ENCODE measurements around the gene DNAJC15.

DNAJC15 gene

GRCh38 chr13:43119206-43119605 lies 95.8 kb downstream of the DNAJC15 start:
- no peak overlapping the region for H2BK12ac ChIP-seq (ENCODE audit: low read length)
- no peak overlapping the region for H2BK120ac ChIP-seq (ENCODE audit: low read depth, low read length)
- H2BK5ac ChIP-seq (ENCODE audit: low read length), result no peak overlapping the region
- H3K18ac ChIP-seq (ENCODE audit: low read length), result peak overlapping the region; percentile 61
- DNase-seq (ENCODE audit: low spot score), result no peak
- no peak overlapping the region for H3K9ac ChIP-seq (ENCODE audit: low read depth, low read length, poor library complexity)
- H3K36me3 ChIP-seq (replicated peaks in 1 of 2; ENCODE audit: control insufficient read depth in 2 of 2, insufficient read depth in 2 of 2, low read length in 2 of 2), result no peaks in the 10 kb centered on the region
- no CpG with 5 or more reads among the region's 6 CpGs for WGBS, 2 donors (ENCODE audit: extremely low coverage in 2 of 2, insufficient read length in 2 of 2, insufficient replicate concordance in 1 of 2)
- no peaks in the 10 kb centered on the region for H3K27me3 ChIP-seq (ENCODE audit: control insufficient read depth in 3 of 3, insufficient read depth in 3 of 3, low read depth in 1 of 3, low read length in 3 of 3)
- no peaks in the 10 kb centered on the region for H3K79me1 ChIP-seq (ENCODE audit: low read depth, low read length)
- H3K4me1 ChIP-seq (ENCODE audit: control insufficient read depth in 2 of 2, insufficient read depth in 1 of 2, low read depth in 1 of 2, low read length in 2 of 2), result peaks cover 3 to 8% of the 10 kb centered on the region in 2 donors
- H3K14ac ChIP-seq (ENCODE audit: low read length), result no peak overlapping the region
- H3K4me3 ChIP-seq (ENCODE audit: low read length in 2 of 2), result no peak overlapping the region
- no peak overlapping the region for H3K27ac ChIP-seq (replicated peaks; ENCODE audit: low read length)
- no peak overlapping the region for H3K4me2 ChIP-seq (ENCODE audit: insufficient read depth, low read length, poor library complexity, severe bottlenecking)
- H2AFZ ChIP-seq (ENCODE audit: low read length), result peak overlapping the region; percentile 75
- H4K8ac ChIP-seq (ENCODE audit: low read depth, low read length), result no peak overlapping the region
- no peak overlapping the region for H3K23ac ChIP-seq (ENCODE audit: low read depth, low read length, poor library complexity)
- peaks cover 0 to 2% of the 10 kb centered on the region in 2 donors for H3K9me3 ChIP-seq (replicated peaks in 1 of 2; ENCODE audit: control insufficient read depth in 2 of 2, insufficient read depth in 1 of 2, low read depth in 1 of 2, low read length in 2 of 2)
- peak overlapping the region; percentile 6 for H4K91ac ChIP-seq (ENCODE audit: low read depth, low read length, poor library complexity)
- H3K4ac ChIP-seq (ENCODE audit: low read length), result no peak overlapping the region
- H2AK5ac ChIP-seq (ENCODE audit: low read depth, low read length), result no peak overlapping the region
- H2BK15ac ChIP-seq (ENCODE audit: low read length), result no peak overlapping the region

GRCh38 chr13:43122791-43123190 lies 99.4 kb downstream of the DNAJC15 start:
- WGBS, 2 donors (ENCODE audit: extremely low coverage in 2 of 2, insufficient read length in 2 of 2, insufficient replicate concordance in 1 of 2), result no CpG with 5 or more reads among the region's 6 CpGs
- no peak overlapping the region for H3K27ac ChIP-seq (replicated peaks; ENCODE audit: low read length)
- DNase-seq (ENCODE audit: low spot score), result no peak

GRCh38 chr13:43123856-43124255 lies 100.5 kb downstream of the DNAJC15 start:
- no peak overlapping the region for H2BK120ac ChIP-seq (ENCODE audit: low read depth, low read length)
- no peak overlapping the region for H2BK5ac ChIP-seq (ENCODE audit: low read length)
- H2BK15ac ChIP-seq (ENCODE audit: low read length), result no peak overlapping the region
- H3K4ac ChIP-seq (ENCODE audit: low read length), result no peak overlapping the region
- WGBS, 2 donors (ENCODE audit: extremely low coverage in 2 of 2, insufficient read length in 2 of 2, insufficient replicate concordance in 1 of 2), result no CpG with 5 or more reads among the region's 6 CpGs
- H3K36me3 ChIP-seq (replicated peaks in 1 of 2; ENCODE audit: control insufficient read depth in 2 of 2, insufficient read depth in 2 of 2, low read length in 2 of 2), result no peaks in the 10 kb centered on the region
- no peak overlapping the region for H2AK5ac ChIP-seq (ENCODE audit: low read depth, low read length)
- no peaks in the 10 kb centered on the region for H3K79me1 ChIP-seq (ENCODE audit: low read depth, low read length)
- H3K27ac ChIP-seq (replicated peaks; ENCODE audit: low read length), result no peak overlapping the region
- H2AFZ ChIP-seq (ENCODE audit: low read length), result peak overlapping the region; percentile 56
- no peak overlapping the region for H3K23ac ChIP-seq (ENCODE audit: low read depth, low read length, poor library complexity)
- H3K9me3 ChIP-seq (replicated peaks in 1 of 2; ENCODE audit: control insufficient read depth in 2 of 2, insufficient read depth in 1 of 2, low read depth in 1 of 2, low read length in 2 of 2), result peaks cover 0 to 2% of the 10 kb centered on the region in 2 donors
- no peak for DNase-seq (ENCODE audit: low spot score)
- no peak overlapping the region for H3K9ac ChIP-seq (ENCODE audit: low read depth, low read length, poor library complexity)
- H3K27me3 ChIP-seq (ENCODE audit: control insufficient read depth in 3 of 3, insufficient read depth in 3 of 3, low read depth in 1 of 3, low read length in 3 of 3), result no peaks in the 10 kb centered on the region
- no peak overlapping the region for H4K8ac ChIP-seq (ENCODE audit: low read depth, low read length)
- H3K18ac ChIP-seq (ENCODE audit: low read length), result no peak overlapping the region
- H4K91ac ChIP-seq (ENCODE audit: low read depth, low read length, poor library complexity), result no peak overlapping the region
- peaks cover 15 to 16% of the 10 kb centered on the region in 2 donors for H3K4me1 ChIP-seq (ENCODE audit: control insufficient read depth in 2 of 2, insufficient read depth in 1 of 2, low read depth in 1 of 2, low read length in 2 of 2)
- no peak overlapping the region for H3K4me2 ChIP-seq (ENCODE audit: insufficient read depth, low read length, poor library complexity, severe bottlenecking)
- no peak overlapping the region for H3K4me3 ChIP-seq (ENCODE audit: low read length in 2 of 2)
- no peak overlapping the region for H3K14ac ChIP-seq (ENCODE audit: low read length)
- no peak overlapping the region for H2BK12ac ChIP-seq (ENCODE audit: low read length)

More at GRCh38 chr13:43122791-43123190, 99.4 kb downstream of the DNAJC15 start:
- H2BK5ac ChIP-seq (ENCODE audit: low read length), result no peak overlapping the region
- H4K91ac ChIP-seq (ENCODE audit: low read depth, low read length, poor library complexity), result no peak overlapping the region
- no peak overlapping the region for H2AFZ ChIP-seq (ENCODE audit: low read length)
- H3K4me2 ChIP-seq (ENCODE audit: insufficient read depth, low read length, poor library complexity, severe bottlenecking), result no peak overlapping the region
- no peak overlapping the region for H3K23ac ChIP-seq (ENCODE audit: low read depth, low read length, poor library complexity)
- H2BK12ac ChIP-seq (ENCODE audit: low read length), result no peak overlapping the region
- H3K4ac ChIP-seq (ENCODE audit: low read length), result no peak overlapping the region
- H2BK120ac ChIP-seq (ENCODE audit: low read depth, low read length), result no peak overlapping the region
- no peaks in the 10 kb centered on the region for H3K36me3 ChIP-seq (replicated peaks in 1 of 2; ENCODE audit: control insufficient read depth in 2 of 2, insufficient read depth in 2 of 2, low read length in 2 of 2)
- no peak overlapping the region for H3K14ac ChIP-seq (ENCODE audit: low read length)
- no peak overlapping the region for H2BK15ac ChIP-seq (ENCODE audit: low read length)
- H3K18ac ChIP-seq (ENCODE audit: low read length), result no peak overlapping the region
- no peak overlapping the region for H2AK5ac ChIP-seq (ENCODE audit: low read depth, low read length)
- no peak overlapping the region for H4K8ac ChIP-seq (ENCODE audit: low read depth, low read length)
- H3K4me3 ChIP-seq (ENCODE audit: low read length in 2 of 2), result no peak overlapping the region
- peaks cover 11 to 14% of the 10 kb centered on the region in 2 donors for H3K4me1 ChIP-seq (ENCODE audit: control insufficient read depth in 2 of 2, insufficient read depth in 1 of 2, low read depth in 1 of 2, low read length in 2 of 2)
- no peaks in the 10 kb centered on the region for H3K27me3 ChIP-seq (ENCODE audit: control insufficient read depth in 3 of 3, insufficient read depth in 3 of 3, low read depth in 1 of 3, low read length in 3 of 3)
- no peaks in the 10 kb centered on the region for H3K79me1 ChIP-seq (ENCODE audit: low read depth, low read length)
- H3K9me3 ChIP-seq (replicated peaks in 1 of 2; ENCODE audit: control insufficient read depth in 2 of 2, insufficient read depth in 1 of 2, low read depth in 1 of 2, low read length in 2 of 2), result peaks cover 0 to 2% of the 10 kb centered on the region in 2 donors
- H3K9ac ChIP-seq (ENCODE audit: low read depth, low read length, poor library complexity), result no peak overlapping the region

GRCh38 chr13:43124490-43124889 lies 101.1 kb downstream of the DNAJC15 start:
- no peaks in the 10 kb centered on the region for H3K27me3 ChIP-seq (ENCODE audit: control insufficient read depth in 3 of 3, insufficient read depth in 3 of 3, low read depth in 1 of 3, low read length in 3 of 3)
- no peak overlapping the region for H3K14ac ChIP-seq (ENCODE audit: low read length)
- H3K36me3 ChIP-seq (replicated peaks in 1 of 2; ENCODE audit: control insufficient read depth in 2 of 2, insufficient read depth in 2 of 2, low read length in 2 of 2), result no peaks in the 10 kb centered on the region
- H3K18ac ChIP-seq (ENCODE audit: low read length), result no peak overlapping the region
- H2AK5ac ChIP-seq (ENCODE audit: low read depth, low read length), result peak overlapping the region; percentile 51
- no peak overlapping the region for H3K23ac ChIP-seq (ENCODE audit: low read depth, low read length, poor library complexity)
- H2BK5ac ChIP-seq (ENCODE audit: low read length), result no peak overlapping the region
- no CpG with 5 or more reads among the region's 8 CpGs for WGBS, 2 donors (ENCODE audit: extremely low coverage in 2 of 2, insufficient read length in 2 of 2, insufficient replicate concordance in 1 of 2)
- no peak overlapping the region for H2BK120ac ChIP-seq (ENCODE audit: low read depth, low read length)
- no peak overlapping the region for H3K4me3 ChIP-seq (ENCODE audit: low read length in 2 of 2)
- H3K4me2 ChIP-seq (ENCODE audit: insufficient read depth, low read length, poor library complexity, severe bottlenecking), result no peak overlapping the region
- no peak overlapping the region for H2BK12ac ChIP-seq (ENCODE audit: low read length)
- no peak overlapping the region for H4K91ac ChIP-seq (ENCODE audit: low read depth, low read length, poor library complexity)
- H3K27ac ChIP-seq (replicated peaks; ENCODE audit: low read length), result no peak overlapping the region
- H3K4me1 ChIP-seq (ENCODE audit: control insufficient read depth in 2 of 2, insufficient read depth in 1 of 2, low read depth in 1 of 2, low read length in 2 of 2), result peaks cover 14 to 17% of the 10 kb centered on the region in 2 donors
- H2AFZ ChIP-seq (ENCODE audit: low read length), result no peak overlapping the region
- DNase-seq (ENCODE audit: low spot score), result no peak
- no peak overlapping the region for H3K9ac ChIP-seq (ENCODE audit: low read depth, low read length, poor library complexity)
- H3K9me3 ChIP-seq (replicated peaks in 1 of 2; ENCODE audit: control insufficient read depth in 2 of 2, insufficient read depth in 1 of 2, low read depth in 1 of 2, low read length in 2 of 2), result peaks cover 0 to 2% of the 10 kb centered on the region in 2 donors
- no peak overlapping the region for H4K8ac ChIP-seq (ENCODE audit: low read depth, low read length)
- H3K4ac ChIP-seq (ENCODE audit: low read length), result no peak overlapping the region
- H3K79me1 ChIP-seq (ENCODE audit: low read depth, low read length), result no peaks in the 10 kb centered on the region
- no peak overlapping the region for H2BK15ac ChIP-seq (ENCODE audit: low read length)

Data from neuronal stem cell (in vitro differentiated cells).